Measurements from ENCODE around the gene MYH16. TPM values are rescaled to one million over a fixed set of nuclear protein-coding genes. Genes with fewer than 3 reads are reported as not detected.
"Not testable (repeated sequence)": the region's sequence is repeated elsewhere in the genome, so short reads cannot be mapped to it uniquely, and the experiment has no call there.

MYH16 gene
- total RNA-seq = not detected in 2 replicates
- not detected in 2 replicates for polyA plus RNA-seq
- polyA plus RNA-seq (2012) = not detected in 2 replicates
- not detected in 2 replicates for polyA minus RNA-seq (ENCODE audit: low replicate concordance)

GRCh38 chr7:99272476-99273045 lies at the start of gene MYH16:
MYH16 (plus strand) TSS chr7:99272839.
- no peak within 1 kb of the TSS for H3K9ac ChIP-seq (ENCODE audit: insufficient read depth, low read length)
- no peak within 1 kb of the TSS for H2AFZ ChIP-seq (ENCODE audit: low read length)
- TF ChIP-seq CTCF (conservative IDR thresholded peaks at IDR 0.05 in 1 of 2, IDR thresholded peaks at IDR 0.05 in 1 of 2; ENCODE audit: low read depth in 1 of 2, low read length in 2 of 2) = no peak
- TF ChIP-seq EZH2 (IDR thresholded peaks at IDR 0.05; ENCODE audit: low read length, missing control alignments) = no peak

GRCh38 chr7:99224263-99224898 lies 48.3 kb upstream of the MYH16 start:
- H3K9ac ChIP-seq (ENCODE audit: insufficient read depth, low read length); H3K9me3 ChIP-seq (ENCODE audit: control insufficient read depth, insufficient read depth, low read depth, low read length); H4K20me1 ChIP-seq (ENCODE audit: control insufficient read depth, extremely low read depth, insufficient read depth, low read length); H3K4me3 ChIP-seq (replicated peaks in 1 of 4; ENCODE audit: control extremely low read depth in 1 of 4, insufficient read depth in 1 of 4, low read depth in 3 of 4, low read length in 4 of 4); H3K36me3 ChIP-seq (ENCODE audit: control insufficient read depth, insufficient read depth, low read length); H3K4me1 ChIP-seq (ENCODE audit: control insufficient read depth, extremely low read depth, insufficient read depth, low read length); H2AFZ ChIP-seq (ENCODE audit: low read length); H3K27me3 ChIP-seq (ENCODE audit: control insufficient read depth, insufficient read depth, low read length); H3K27ac ChIP-seq (ENCODE audit: insufficient read depth, low read length); H3K79me2 ChIP-seq (ENCODE audit: control insufficient read depth, insufficient read depth, low read length): not testable (repeated sequence)
- DNase-seq (ENCODE audit: low read depth in 2 of 2) = peak; percentile 23 to 68
- H3K4me2 ChIP-seq (ENCODE audit: extremely low read depth, insufficient read depth, low read length) = peak overlapping the region; percentile 25

More at GRCh38 chr7:99272476-99273045, at the start of gene MYH16:
- H3K36me3 ChIP-seq (ENCODE audit: control insufficient read depth, insufficient read depth, low read length) = no peaks in the 10 kb centered on the region
- H3K27me3 ChIP-seq (ENCODE audit: control insufficient read depth, insufficient read depth, low read length) = no peaks in the 10 kb centered on the region
- peak in 1 of 2 donors; percentile 55 for DNase-seq (ENCODE audit: low read depth in 2 of 2)
- H3K4me2 ChIP-seq (ENCODE audit: extremely low read depth, insufficient read depth, low read length) = no peak within 1 kb of the TSS
- H3K4me1 ChIP-seq (ENCODE audit: control insufficient read depth, extremely low read depth, insufficient read depth, low read length) = peaks cover 12% of the 10 kb centered on the region
- H3K27ac ChIP-seq (ENCODE audit: insufficient read depth, low read length) = no peak within 1 kb of the TSS
- no peaks in the 10 kb centered on the region for H3K9me3 ChIP-seq (ENCODE audit: control insufficient read depth, insufficient read depth, low read depth, low read length)
- H3K79me2 ChIP-seq (ENCODE audit: control insufficient read depth, insufficient read depth, low read length) = no peaks in the 10 kb centered on the region
- no peaks in the 10 kb centered on the region for H4K20me1 ChIP-seq (ENCODE audit: control insufficient read depth, extremely low read depth, insufficient read depth, low read length)
- no peak within 1 kb of the TSS for H3K4me3 ChIP-seq (replicated peaks in 1 of 4; ENCODE audit: control extremely low read depth in 1 of 4, insufficient read depth in 1 of 4, low read depth in 3 of 4, low read length in 4 of 4)

- H3K27me3 ChIP-seq (ENCODE audit: control insufficient read depth, insufficient read depth, low read length) = no peaks in the 10 kb centered on the region
- TF ChIP-seq EZH2 (IDR thresholded peaks at IDR 0.05; ENCODE audit: low read length, missing control alignments) = no peak
- no peak for TF ChIP-seq CTCF (conservative IDR thresholded peaks at IDR 0.05 in 1 of 2, IDR thresholded peaks at IDR 0.05 in 1 of 2; ENCODE audit: low read depth in 1 of 2, low read length in 2 of 2)
- no peak overlapping the region for H3K9ac ChIP-seq (ENCODE audit: insufficient read depth, low read length)
- no peaks in the 10 kb centered on the region for H4K20me1 ChIP-seq (ENCODE audit: control insufficient read depth, extremely low read depth, insufficient read depth, low read length)
- no peak overlapping the region for H2AFZ ChIP-seq (ENCODE audit: low read length)
- H3K4me1 ChIP-seq (ENCODE audit: control insufficient read depth, extremely low read depth, insufficient read depth, low read length) = peaks cover 2% of the 10 kb centered on the region
- no peak overlapping the region for H3K27ac ChIP-seq (ENCODE audit: insufficient read depth, low read length)
- no peaks in the 10 kb centered on the region for H3K9me3 ChIP-seq (ENCODE audit: control insufficient read depth, insufficient read depth, low read depth, low read length)
- no peaks in the 10 kb centered on the region for H3K36me3 ChIP-seq (ENCODE audit: control insufficient read depth, insufficient read depth, low read length)
- H3K4me3 ChIP-seq (replicated peaks in 1 of 4; ENCODE audit: control extremely low read depth in 1 of 4, insufficient read depth in 1 of 4, low read depth in 3 of 4, low read length in 4 of 4) = no peak overlapping the region
- H3K79me2 ChIP-seq (ENCODE audit: control insufficient read depth, insufficient read depth, low read length) = no peaks in the 10 kb centered on the region
- no peak for DNase-seq (ENCODE audit: low read depth in 2 of 2)
- peak overlapping the region; percentile 13 for H3K4me2 ChIP-seq (ENCODE audit: extremely low read depth, insufficient read depth, low read length)
Observed at GRCh38 chr7:99224899-99225265, 47.8 kb upstream of the MYH16 start.

Data from fibroblast of lung (primary cell).